ENCODE data around the gene NHLRC4. TPM values are rescaled to one million over a fixed set of nuclear protein-coding genes. Genes with fewer than 3 reads are reported as not detected.
A peak's percentile ranks its signal among the peaks of the same experiment; 100 is the strongest.

NHLRC4 gene
- total and polyA plus RNA-seq, 9 of the 15 experiments (the other 6 are each of a cell fraction or from before 2014, with no cell fraction given): 0.24 to 3.7 (median 1.3) TPM; not detected in 2

DNA sequence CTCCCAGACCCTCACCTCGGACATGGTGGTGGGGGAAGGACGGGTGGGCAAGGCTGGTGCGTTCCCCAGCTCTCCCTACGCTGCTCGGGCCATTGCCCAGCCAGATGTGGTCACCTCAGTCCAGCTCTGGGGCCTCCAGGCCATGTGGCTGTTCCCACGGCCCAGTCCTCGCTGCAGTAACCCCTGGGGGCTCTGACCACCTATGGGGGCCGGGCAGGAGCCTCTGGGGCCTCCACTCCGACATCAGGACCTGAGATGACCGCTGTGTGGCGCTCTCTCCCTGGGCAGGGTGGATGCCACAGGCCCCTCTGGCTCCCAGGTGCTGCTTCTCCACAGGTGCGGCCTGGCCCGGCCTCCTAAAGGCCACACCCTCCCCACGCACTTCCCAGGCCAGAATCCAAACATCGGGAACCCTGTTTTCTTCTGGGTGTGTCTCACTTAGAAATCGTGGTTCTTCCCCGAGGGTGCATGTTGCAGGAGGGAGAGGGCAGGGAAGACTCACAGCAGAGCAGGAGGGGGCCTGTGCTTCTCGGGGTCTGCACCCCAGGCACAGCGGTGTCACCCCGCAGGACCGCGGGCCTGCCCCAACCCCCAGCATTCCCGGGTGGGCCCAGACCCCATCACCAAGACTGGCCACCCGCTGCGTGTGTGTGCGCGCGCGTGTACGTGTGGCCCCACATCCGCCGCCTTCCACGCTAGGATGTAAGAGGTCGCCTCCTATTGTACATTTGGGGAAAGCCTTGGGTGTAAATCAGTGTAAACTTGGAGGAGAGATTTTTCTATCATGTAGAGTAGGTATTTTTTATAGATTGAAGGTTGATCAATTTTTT, 45.2 kb upstream of the NHLRC4 start:
- intact Hi-C loops (cut with micrococcal nuclease): no loop called here
- Histone ChIP-seq H3K9me3 (replicated peaks; ENCODE audit: control insufficient read depth, insufficient read depth, low read depth, low read length) (no peaks in the 10 kb centered on the region), H2AFZ (ENCODE audit: low read depth, low read length) (no peak overlapping the region), H3K27ac (ENCODE audit: extremely low read depth, low read depth, low read length) (no peak overlapping the region), H3K27me3 (ENCODE audit: control insufficient read depth in 2 of 2, insufficient read depth in 2 of 2, low read length in 2 of 2) (no peaks in the 10 kb centered on the region), H3K4me3 (no peak overlapping the region), H3K36me3 (ENCODE audit: control insufficient read depth, insufficient read depth, low read length) (peaks cover 11% of the 10 kb centered on the region; the same call in 2 of the 3 replicates), H3K9ac (ENCODE audit: insufficient read depth in 1 of 2, low read depth in 2 of 2, low read length in 2 of 2) (0 out of 4 replicates have a peak overlapping the region, but pooled peaks of 1 of the 2 experiments have one; percentile 39), H4K20me1 (replicated peaks; ENCODE audit: control insufficient read depth, insufficient read depth, low read length) (peaks cover 3% of the 10 kb centered on the region; the same call in 1 of the 2 replicates), H3K4me1 (replicated peaks in 1 of 2; ENCODE audit: control insufficient read depth in 2 of 2, insufficient read depth in 2 of 2, low read length in 2 of 2) (peaks cover 15 to 74% of the 10 kb centered on the region in 2 experiments; a peak in 4 of 5 replicates), H3K9me1 (ENCODE audit: control insufficient read depth, insufficient read depth, low read length) (no peaks in the 10 kb centered on the region), H3K4me2 (ENCODE audit: insufficient read depth, low read length) (no peak overlapping the region), H3K79me2 (ENCODE audit: control insufficient read depth, insufficient read depth, low read length) (peaks cover 18% of the 10 kb centered on the region)
- FAIRE-seq (no peak), DNase-seq (ENCODE audit: extremely low read depth in 1 of 4, low spot score in 3 of 4) (no peak), ATAC-seq (no peak)
- POLR2A ChIA-PET: interaction anchor here (1.4 kb wide), 1 partner anchor 23 kb away, joined by 4 read pairs; no protein-coding TSS in a partner anchor
- in situ Hi-C loops (cut with MboI): no loop called here
- WGBS (ENCODE audit: insufficient coverage, low coverage, missing lambda C conversion rate): 73% methylated on average over 26 of the region's 34 CpGs
- BruUV-seq (replicated peaks): no TSS peak
- CTCF ChIA-PET (ENCODE audit: low intra/inter-chr PET ratio): no interaction called here
- TF ChIP-seq, protein P1, sequence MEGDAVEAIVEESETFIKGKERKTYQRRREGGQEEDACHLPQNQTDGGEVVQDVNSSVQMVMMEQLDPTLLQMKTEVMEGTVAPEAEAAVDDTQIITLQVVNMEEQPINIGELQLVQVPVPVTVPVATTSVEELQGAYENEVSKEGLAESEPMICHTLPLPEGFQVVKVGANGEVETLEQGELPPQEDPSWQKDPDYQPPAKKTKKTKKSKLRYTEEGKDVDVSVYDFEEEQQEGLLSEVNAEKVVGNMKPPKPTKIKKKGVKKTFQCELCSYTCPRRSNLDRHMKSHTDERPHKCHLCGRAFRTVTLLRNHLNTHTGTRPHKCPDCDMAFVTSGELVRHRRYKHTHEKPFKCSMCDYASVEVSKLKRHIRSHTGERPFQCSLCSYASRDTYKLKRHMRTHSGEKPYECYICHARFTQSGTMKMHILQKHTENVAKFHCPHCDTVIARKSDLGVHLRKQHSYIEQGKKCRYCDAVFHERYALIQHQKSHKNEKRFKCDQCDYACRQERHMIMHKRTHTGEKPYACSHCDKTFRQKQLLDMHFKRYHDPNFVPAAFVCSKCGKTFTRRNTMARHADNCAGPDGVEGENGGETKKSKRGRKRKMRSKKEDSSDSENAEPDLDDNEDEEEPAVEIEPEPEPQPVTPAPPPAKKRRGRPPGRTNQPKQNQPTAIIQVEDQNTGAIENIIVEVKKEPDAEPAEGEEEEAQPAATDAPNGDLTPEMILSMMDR (IDR thresholded peaks at IDR 0.05 in 2 of 3, conservative IDR thresholded peaks at IDR 0.05 in 1 of 3; ENCODE audit: insufficient read depth in 2 of 3, low read depth in 1 of 3, low read length in 3 of 3): peak; percentile 27 to 32 (median 30); a peak in 4 of 6 replicates
- TF ChIP-seq CLOCK (CRISPR knock-in tag; IDR thresholded peaks at IDR 0.05; ENCODE audit: borderline replicate concordance) (no peak), SREBF2 (CRISPR knock-in tag; IDR thresholded peaks at IDR 0.05) (no peak), ZNF717 (CRISPR knock-in tag; IDR thresholded peaks at IDR 0.05) (no peak), RBM25 (IDR thresholded peaks at IDR 0.05; ENCODE audit: low read depth, low read length, severe bottlenecking) (no peak), ZNF449 (CRISPR knock-in tag; IDR thresholded peaks at IDR 0.05) (no peak), FOXO4 (CRISPR knock-in tag; IDR thresholded peaks at IDR 0.05) (no peak), HDAC3 (IDR thresholded peaks at IDR 0.05; ENCODE audit: borderline replicate concordance, partially characterized antibody) (no peak), E2F6 (IDR thresholded peaks at IDR 0.05; ENCODE audit: borderline replicate concordance in 1 of 2, extremely low read depth in 1 of 2, insufficient read depth in 1 of 2, insufficient read length in 1 of 2, low read depth in 1 of 2, low read length in 1 of 2, poor library complexity in 1 of 2, severe bottlenecking in 1 of 2) (no peak)
